HG03139 (cell line): Measurements from ENCODE around the gene EDEM1.

Source experiments
- ATAC-seq: cut with Tn5 transposase; IDR thresholded peaks from one replicate; pipeline ENCODE4 v1.9.1; 2021; ENCODE audit not compliant: unreplicated experiment

Gene EDEM1

GRCh38 chr3:5264896-5265770, 77.6 kb downstream of the EDEM1 start:
- ATAC-seq: no peak

GRCh38 chr3:5267252-5267651, 79.7 kb downstream of the EDEM1 start:
- no peak for ATAC-seq

- ATAC-seq: no peak
Measured at GRCh38 chr3:5267889-5268288, 80.4 kb downstream of the EDEM1 start.
